ENCODE measurements around the gene ATP2B3.

GRCh38 chrX:153606503-153606902 lies 89.1 kb downstream of the ATP2B3 start:
- no peak for TF ChIP-seq POLR2A (IDR thresholded peaks at IDR 0.05; ENCODE audit: low read depth, low read length)
- TF ChIP-seq CTCF (conservative IDR thresholded peaks at IDR 0.05; ENCODE audit: low read depth, low read length) = no peak
- TF ChIP-seq, protein P1, sequence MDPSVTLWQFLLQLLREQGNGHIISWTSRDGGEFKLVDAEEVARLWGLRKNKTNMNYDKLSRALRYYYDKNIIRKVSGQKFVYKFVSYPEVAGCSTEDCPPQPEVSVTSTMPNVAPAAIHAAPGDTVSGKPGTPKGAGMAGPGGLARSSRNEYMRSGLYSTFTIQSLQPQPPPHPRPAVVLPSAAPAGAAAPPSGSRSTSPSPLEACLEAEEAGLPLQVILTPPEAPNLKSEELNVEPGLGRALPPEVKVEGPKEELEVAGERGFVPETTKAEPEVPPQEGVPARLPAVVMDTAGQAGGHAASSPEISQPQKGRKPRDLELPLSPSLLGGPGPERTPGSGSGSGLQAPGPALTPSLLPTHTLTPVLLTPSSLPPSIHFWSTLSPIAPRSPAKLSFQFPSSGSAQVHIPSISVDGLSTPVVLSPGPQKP (IDR thresholded peaks at IDR 0.05; ENCODE audit: borderline replicate concordance, low read depth, low read length) = no peak
- TF ChIP-seq FOS (IDR thresholded peaks at IDR 0.05; ENCODE audit: low read depth, low read length) = no peak
- no peak for TF ChIP-seq RAD21 (IDR thresholded peaks at IDR 0.05; ENCODE audit: low read length)
- no peak for TF ChIP-seq CEBPB (IDR thresholded peaks at IDR 0.05; ENCODE audit: low read depth, low read length)
- no peak for TF ChIP-seq RFX5 (IDR thresholded peaks at IDR 0.05; ENCODE audit: low read depth, low read length)
